GM18499 (cell line): ENCODE data around the gene L3MBTL4.

Experiments used
- ATAC-seq: cut with Tn5 transposase; IDR thresholded peaks from one replicate; pipeline ENCODE4 v1.9.1; 2021; ENCODE audit warnings: moderate number of reproducible peaks; ENCODE audit not compliant: insufficient read depth, unreplicated experiment

The L3MBTL4 gene

DNA sequence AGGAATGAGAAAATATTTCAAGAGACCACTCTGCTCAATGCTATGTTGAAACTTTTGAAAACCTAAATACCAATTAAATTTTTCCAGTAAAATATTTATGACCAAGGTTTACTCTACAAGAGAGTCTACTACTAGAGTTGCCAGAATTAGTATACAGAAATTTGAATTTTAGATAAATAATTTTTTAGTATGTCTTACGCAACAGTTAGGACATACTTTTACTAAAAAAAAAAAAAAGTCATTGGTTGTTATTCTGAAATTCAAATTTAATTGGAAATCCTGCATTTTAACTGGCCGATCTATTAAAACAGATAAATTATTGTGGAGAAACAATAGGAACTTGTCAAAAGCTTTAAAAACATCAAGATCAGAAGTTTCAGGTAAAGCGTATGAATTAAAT, 470.3 kb downstream of the L3MBTL4 start:
- no peak for ATAC-seq

DNA sequence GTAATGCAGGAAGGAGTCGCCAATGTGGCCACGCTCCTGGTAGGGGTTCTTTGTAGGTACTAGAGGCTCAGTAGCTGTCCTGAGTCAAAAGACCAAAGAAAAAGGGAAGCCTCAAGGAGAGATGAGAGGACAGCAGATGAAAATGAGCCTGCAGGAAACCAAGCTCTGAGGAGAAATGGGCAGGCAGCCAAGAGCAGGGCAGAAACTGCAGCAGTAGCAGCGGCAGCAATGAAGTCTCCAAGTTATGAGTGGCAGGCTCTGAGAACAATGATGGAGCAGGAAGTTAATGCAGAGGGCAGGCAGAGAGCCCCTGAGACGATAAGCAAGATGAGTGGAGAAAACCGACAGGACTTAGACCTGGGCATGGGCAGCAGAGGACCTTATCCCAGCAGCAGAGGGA, 471.2 kb downstream of the L3MBTL4 start:
- no peak for ATAC-seq

DNA sequence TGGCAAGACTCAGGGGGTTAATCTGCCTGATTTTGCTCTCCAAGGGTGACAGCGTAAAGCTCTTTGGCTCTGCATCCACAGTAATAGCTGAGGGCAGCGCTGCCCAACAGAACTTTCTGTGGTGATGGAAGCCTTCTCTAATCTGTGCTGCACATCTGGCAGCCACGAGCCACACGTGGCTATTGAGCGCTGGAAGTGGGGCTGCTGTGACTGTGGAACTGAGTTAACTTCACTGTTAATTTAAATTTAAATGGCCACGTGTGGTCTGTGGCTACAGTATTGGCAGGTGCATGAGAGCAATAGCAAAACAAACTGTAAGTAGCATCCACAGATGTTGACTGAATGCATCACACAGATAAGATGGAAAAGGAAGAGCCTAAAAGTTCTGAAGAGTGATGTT, 472.1 kb downstream of the L3MBTL4 start:
- no peak for ATAC-seq

DNA sequence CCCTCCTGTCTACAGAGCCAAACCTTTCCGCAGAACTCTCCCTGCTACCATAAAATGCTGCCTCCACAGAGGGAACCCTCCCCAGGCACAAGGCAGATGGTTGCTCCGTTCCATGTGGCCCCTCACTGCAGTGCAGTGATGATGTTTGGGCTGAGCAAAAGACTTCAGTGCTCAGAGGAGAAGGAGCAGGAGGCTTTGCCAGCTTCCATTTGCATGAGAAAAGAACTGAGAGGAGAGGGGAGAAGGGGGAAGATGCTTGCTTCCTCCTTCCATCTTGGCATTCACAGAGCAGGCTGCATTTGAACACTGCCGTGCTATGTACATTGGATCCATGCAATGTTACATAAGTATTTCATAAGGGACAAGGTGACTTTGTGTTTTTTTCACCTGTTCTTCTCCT, 472.8 kb downstream of the L3MBTL4 start:
- no peak for ATAC-seq

DNA sequence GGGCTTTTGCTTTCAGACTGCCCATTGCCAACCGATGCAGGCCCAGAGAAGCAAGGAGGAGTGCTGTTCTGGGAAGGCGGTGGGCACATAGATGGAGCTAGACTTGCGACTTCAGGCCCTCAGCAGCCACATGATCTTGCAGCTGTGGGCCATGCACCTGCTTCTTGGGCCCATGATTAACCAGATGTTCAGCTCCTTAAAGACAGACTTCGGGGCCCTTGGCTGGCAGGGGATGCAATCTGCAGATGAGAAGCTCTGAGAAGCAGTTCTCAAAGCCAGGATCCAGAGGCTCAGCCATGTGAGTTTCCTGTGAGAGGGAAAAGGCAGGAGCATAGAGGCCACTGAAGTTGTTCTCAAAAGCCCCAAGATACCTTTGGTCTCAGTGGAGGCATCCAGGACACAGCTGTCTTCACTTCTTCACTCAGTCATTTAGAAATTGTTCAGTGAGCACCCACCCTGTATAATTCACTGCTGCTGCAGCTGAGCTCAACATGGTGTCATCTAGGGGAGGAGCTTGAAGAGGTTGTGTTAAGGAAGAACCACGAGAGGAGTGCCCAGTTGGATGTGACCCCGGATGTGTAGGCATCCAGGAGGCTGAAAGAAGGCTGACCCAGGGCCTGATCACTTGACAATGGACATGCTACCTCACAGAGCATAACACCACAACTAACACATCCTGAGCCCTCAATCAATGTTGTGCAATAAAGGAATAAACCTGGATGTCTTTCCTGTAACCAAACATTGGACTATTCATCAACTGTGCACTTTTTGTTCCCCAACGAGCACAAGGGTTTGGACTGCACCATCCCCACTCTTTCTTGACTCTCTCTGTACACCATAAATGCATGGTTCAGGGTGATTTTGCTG, 474.7 kb downstream of the L3MBTL4 start:
- no peak for ATAC-seq

DNA sequence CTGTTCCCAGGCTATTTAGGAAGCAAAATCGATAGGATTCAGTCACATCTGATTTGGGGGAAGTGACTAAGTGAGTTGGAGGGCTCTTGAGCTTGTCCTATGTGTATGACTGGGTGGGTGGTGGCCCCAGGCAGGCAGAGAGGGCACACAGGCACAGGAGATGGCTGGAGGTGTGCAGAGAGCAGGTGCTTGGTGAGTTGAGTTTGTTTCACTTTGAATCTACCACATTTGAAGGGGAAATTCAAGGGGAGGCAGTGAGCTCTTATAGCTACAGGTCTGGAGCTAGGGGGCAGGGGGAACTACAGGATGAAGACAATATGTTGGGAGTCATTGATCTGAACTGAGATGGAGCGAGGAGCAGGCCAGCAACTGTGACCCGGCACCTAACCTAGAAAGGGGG, 476.9 kb downstream of the L3MBTL4 start:
- no peak for ATAC-seq

DNA sequence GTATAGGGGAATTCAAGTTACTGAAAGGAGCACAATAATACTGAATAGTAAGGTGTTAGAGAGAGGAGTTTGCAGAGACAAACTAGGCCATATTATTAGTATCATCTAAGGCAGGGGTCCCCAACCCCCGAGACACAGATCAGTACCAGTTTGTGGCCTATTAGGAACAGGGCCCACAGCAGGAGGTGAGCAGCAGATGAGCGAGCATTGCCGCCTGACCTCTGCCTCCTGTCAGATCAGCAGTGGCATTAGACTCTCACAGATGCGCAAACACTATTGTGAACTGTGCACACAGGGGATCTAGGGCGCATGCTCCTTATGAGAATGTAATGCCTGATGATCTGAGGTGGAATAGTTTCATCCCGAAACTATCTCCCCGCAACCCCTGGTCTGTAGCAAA, 477.6 kb downstream of the L3MBTL4 start:
- ATAC-seq, result no peak

DNA sequence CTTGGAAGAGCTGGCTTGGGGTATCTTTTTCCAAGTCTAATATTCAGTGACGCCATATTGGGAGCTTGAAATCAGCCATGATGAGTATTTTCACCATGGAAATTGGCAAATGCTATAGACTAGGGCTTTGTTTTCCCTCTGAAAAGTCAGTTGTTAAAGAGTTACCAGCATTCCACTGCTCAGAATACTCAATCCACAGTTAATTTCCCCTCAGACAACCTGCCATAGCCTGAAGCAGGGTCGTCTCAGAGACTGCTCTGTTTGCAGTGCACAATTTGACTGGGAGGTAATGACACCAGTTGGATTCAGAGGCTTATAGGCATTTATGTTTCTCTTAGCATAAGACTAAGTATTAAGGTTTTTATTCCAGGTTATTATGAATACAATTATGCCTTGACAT, 483.9 kb downstream of the L3MBTL4 start:
- no peak for ATAC-seq

DNA sequence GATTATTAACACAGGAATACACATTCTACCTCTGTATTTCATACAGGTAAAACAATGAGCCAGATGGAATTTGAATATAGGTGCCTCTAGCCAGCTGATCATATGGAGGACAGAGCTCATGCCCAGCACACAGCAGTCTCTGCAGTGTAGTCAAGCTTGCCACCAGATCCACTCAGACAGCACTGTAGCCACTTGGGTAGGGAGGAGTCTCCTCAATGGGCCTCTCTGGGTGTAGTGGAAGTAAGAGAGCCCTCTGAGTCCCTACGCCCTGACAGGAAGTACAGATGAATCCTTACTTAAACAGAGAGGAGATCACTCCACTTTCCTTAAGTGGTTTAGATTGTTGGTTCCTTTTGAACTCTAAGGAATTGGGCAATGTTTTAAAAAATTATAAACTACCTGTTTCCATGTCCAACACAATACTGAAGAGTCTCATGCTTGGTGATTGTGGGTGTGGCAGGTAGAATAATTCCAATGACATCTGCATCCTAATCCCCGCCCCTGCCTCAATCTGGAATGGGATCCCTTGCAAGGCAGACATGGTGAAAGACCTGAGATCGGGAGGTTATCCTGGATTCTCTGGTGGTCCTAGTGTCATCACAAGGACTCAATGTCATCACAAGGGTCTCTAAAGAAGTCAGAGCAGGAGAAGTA, 496.4 kb downstream of the L3MBTL4 start:
- ATAC-seq, result no peak

DNA sequence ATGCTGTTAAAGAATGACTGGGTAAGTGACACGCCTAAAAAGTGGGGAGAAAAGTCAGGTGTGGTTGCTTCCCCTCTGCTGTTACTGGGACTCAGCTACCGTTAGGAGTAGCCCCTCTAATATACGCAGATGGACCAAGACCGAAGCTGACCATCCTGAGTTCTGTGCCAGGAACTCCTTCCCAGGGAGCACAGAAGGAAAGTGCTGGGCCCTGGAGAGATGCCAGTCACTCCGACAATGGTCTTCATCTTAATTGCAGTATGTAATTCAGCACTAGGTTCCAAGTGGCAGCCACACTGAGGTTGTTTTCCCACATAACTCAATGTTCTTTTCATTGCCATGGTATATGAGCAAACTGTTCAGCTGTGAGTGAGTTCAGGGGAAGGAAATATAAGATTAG, 499.8 kb downstream of the L3MBTL4 start:
- no peak for ATAC-seq

DNA sequence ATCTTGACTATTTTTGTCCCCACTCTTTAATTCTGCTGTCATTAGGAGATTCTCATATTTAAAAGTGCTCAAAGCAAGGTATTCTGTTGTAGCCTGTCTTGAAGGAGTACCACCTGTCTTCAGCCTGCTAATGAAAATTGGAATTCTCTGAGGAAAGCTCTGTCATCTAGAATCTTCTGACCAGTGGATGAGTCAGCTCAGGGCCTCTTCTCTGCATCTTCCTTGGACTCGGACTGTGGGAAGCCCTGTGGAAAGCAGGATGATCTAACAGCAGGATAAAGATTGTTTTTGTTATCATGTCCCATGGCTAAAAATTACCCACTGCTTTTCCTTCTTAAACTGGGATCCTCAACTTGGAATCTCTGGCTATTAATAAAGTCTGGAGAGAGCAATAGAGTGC, 500.7 kb downstream of the L3MBTL4 start:
- no peak for ATAC-seq

DNA sequence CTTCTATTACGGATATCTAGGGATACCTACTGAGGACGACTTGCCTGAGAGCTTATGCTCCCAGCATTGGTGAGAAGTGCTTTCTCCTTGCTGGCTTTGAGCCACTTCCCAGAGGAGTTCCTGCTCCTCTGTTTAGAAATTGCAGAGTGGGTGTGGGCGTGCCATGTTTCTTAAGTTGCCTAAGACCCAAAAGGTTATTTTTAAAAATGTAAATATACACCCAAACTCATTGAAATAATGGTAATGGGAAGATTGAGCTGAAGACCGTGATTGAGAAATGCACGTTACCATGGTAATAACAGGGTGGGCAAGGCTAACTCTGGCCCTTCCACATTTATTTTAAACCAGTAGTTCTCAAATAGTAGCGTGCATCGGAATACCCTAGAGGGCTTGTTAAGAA, 502.1 kb downstream of the L3MBTL4 start:
- no peak for ATAC-seq

DNA sequence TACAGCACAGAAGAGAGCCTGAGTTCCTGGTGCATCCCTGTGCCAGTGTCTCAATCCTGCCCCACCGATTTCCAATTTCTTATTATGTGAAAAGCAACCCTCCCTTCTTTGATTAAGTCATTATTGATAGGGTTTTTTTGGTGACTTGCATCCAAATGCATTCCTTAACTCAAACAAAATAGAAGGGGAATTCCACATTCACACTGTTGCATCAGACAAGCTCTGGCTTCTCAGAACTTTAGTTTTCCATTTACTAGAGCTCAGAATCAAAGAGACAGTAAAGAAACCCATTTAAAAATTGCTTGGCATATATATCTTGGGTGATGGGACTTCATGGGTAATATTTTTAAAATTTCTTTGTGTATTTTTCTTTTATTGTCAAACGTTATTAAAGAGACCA, 505.6 kb downstream of the L3MBTL4 start:
- no peak for ATAC-seq
